GM21723 (cell line): ENCODE results near the gene FEZF1.

ENCODE experiments used
- ATAC-seq: cut with Tn5 transposase; IDR thresholded peaks from one replicate; pipeline ENCODE4 v1.9.1; 2021; ENCODE audit warnings: mild to moderate bottlenecking, moderate library complexity; ENCODE audit not compliant: unreplicated experiment

The FEZF1 gene

GRCh38 chr7:122269241-122269640, 35.3 kb downstream of the FEZF1 start:
- no peak for ATAC-seq

- no peak for ATAC-seq
These were observed 36.4 kb downstream of the FEZF1 start for GRCh38 chr7:122268101-122268500.

- no peak for ATAC-seq
These were observed 42.3 kb downstream of the FEZF1 start for GRCh38 chr7:122262246-122262645.

GRCh38 chr7:122261442-122261841, 43.1 kb downstream of the FEZF1 start:
- ATAC-seq = no peak

GRCh38 chr7:122261016-122261415, 43.5 kb downstream of the FEZF1 start:
- no peak for ATAC-seq

GRCh38 chr7:122260336-122260735, 44.2 kb downstream of the FEZF1 start:
- ATAC-seq = no peak

GRCh38 chr7:122258971-122259370, 45.6 kb downstream of the FEZF1 start:
- no peak for ATAC-seq

GRCh38 chr7:122257056-122257455, 47.5 kb downstream of the FEZF1 start:
- no peak for ATAC-seq

GRCh38 chr7:122256046-122256445, 48.5 kb downstream of the FEZF1 start:
- no peak for ATAC-seq

- no peak for ATAC-seq
These were observed 49.1 kb downstream of the FEZF1 start for GRCh38 chr7:122255454-122255853.
